NB4 (cell line): ENCODE results near the gene PVALB.
A peak's percentile ranks its signal among the peaks of the same experiment; 100 is the strongest.

Source experiments
- DNase-seq: peaks from one replicate; pipeline ENCODE4 v3.0.0; 2010; ENCODE audit warnings: low read depth
- H3K4me3 ChIP-seq: one replicate; pipeline ENCODE4 v1.5.1; 2011; ENCODE audit warnings: mild to moderate bottlenecking, low read depth, low read length, moderate library complexity
- CTCF ChIP-seq: IDR thresholded peaks from one replicate; pipeline ENCODE4 v1.5.1; 2012; ENCODE audit warnings: low read depth, low read length
- MAX ChIP-seq: IDR thresholded peaks from 2 replicates; pipeline ENCODE4 v1.6.1; 2011; ENCODE audit warnings: low read depth, low read length
- MYC ChIP-seq: IDR thresholded peaks from 2 replicates; pipeline ENCODE4 v1.6.1; 2011; ENCODE audit warnings: low read depth, low read length
- POLR2A ChIP-seq: IDR thresholded peaks from 2 replicates; pipeline ENCODE4 v1.6.1; 2011; ENCODE audit warnings: mild to moderate bottlenecking; ENCODE audit not compliant: insufficient read length; ENCODE audit errors: extremely low read depth

PVALB gene

GRCh38 chr22:36822581-36822980, 5.7 kb upstream of the PVALB start:
- no peak overlapping the region for H3K4me3 ChIP-seq
- DNase-seq = peak; percentile 9
- TF ChIP-seq MYC = no peak
- TF ChIP-seq POLR2A = no peak
- TF ChIP-seq MAX = no peak
- TF ChIP-seq CTCF = no peak

- no peak for TF ChIP-seq CTCF
- TF ChIP-seq MYC = no peak
- no peak for TF ChIP-seq MAX
- no peak for DNase-seq
- no peak overlapping the region for H3K4me3 ChIP-seq
Observed at GRCh38 chr22:36819112-36819511, 2.3 kb upstream of the PVALB start.

- H3K4me3 ChIP-seq = no peak overlapping the region
- TF ChIP-seq POLR2A (no peak), MYC (no peak), CTCF (no peak), MAX (no peak)
- no peak for DNase-seq
Observed at GRCh38 chr22:36818010-36818642, 1.3 kb upstream of the PVALB start.

GRCh38 chr22:36817525-36817848, 652 bp upstream of the PVALB start:
- no peak for DNase-seq
- H3K4me3 ChIP-seq = no peak overlapping the region
- TF ChIP-seq MAX = no peak
- no peak for TF ChIP-seq CTCF
- TF ChIP-seq POLR2A = no peak
- no peak for TF ChIP-seq MYC

GRCh38 chr22:36816339-36816635, 548 bp downstream of the PVALB start:
- TF ChIP-seq POLR2A (no peak), CTCF (no peak), MYC (no peak), MAX (no peak)
- no peak for DNase-seq
- no peak overlapping the region for H3K4me3 ChIP-seq
